GM12891 (cell line): Measurements from ENCODE around the gene CLK4.
"Not testable (repeated sequence)": the region's sequence is repeated elsewhere in the genome, so short reads cannot be mapped to it uniquely, and the experiment has no call there.

Experiments used
- DNase-seq: peaks from one replicate; pipeline ENCODE4 v3.0.0; 2011; ENCODE audit warnings: low spot score; ENCODE audit not compliant: insufficient read length
- FAIRE-seq: peaks from 2 replicates; lab custom pipeline; 2011; peaks lifted over from hg19 to GRCh38; lab: Jason Lieb, UNC
- PAX5 ChIP-seq: IDR thresholded peaks from 2 replicates; pipeline ENCODE4 v1.6.1; 2011; ENCODE audit warnings: low read length, moderate library complexity, mild to moderate bottlenecking; ENCODE audit not compliant: insufficient read depth, severe bottlenecking
- POLR2A ChIP-seq: IDR thresholded peaks from 2 replicates; pipeline ENCODE4 v1.6.1; 2011; ENCODE audit warnings: low read depth, low read length, control low read depth
- POLR2AphosphoS5 ChIP-seq: IDR thresholded peaks from 2 replicates; pipeline ENCODE4 v1.6.1; 2011; ENCODE audit warnings: low read depth, low read length, control low read depth
- POU2F2 ChIP-seq: IDR thresholded peaks from 2 replicates; pipeline ENCODE4 v1.6.1; 2011; ENCODE audit warnings: low read depth, mild to moderate bottlenecking, control low read depth, low read length, moderate library complexity
- SPI1 ChIP-seq: IDR thresholded peaks from 2 replicates; pipeline ENCODE4 v1.6.1; 2011; ENCODE audit warnings: low read depth, low read length, control low read depth
- TAF1 ChIP-seq: IDR thresholded peaks from 2 replicates; pipeline ENCODE4 v1.6.1; 2011; ENCODE audit warnings: low read depth, low read length, control low read depth

The CLK4 gene

GRCh38 chr5:178589180-178590140 is 37.4 kb downstream of the CLK4 start:
- DNase-seq = peak; percentile 43
- FAIRE-seq = no peak
- TF ChIP-seq SPI1 (no peak), POLR2AphosphoS5 (no peak), POU2F2 (no peak), POLR2A (no peak), TAF1 (no peak), PAX5 (no peak)

GRCh38 chr5:178588769-178589168 is 38.1 kb downstream of the CLK4 start:
- no peak for DNase-seq
- no peak for FAIRE-seq
- TF ChIP-seq POLR2A (no peak), SPI1 (no peak), TAF1 (no peak), PAX5 (no peak), POLR2AphosphoS5 (no peak), POU2F2 (no peak)

DNA sequence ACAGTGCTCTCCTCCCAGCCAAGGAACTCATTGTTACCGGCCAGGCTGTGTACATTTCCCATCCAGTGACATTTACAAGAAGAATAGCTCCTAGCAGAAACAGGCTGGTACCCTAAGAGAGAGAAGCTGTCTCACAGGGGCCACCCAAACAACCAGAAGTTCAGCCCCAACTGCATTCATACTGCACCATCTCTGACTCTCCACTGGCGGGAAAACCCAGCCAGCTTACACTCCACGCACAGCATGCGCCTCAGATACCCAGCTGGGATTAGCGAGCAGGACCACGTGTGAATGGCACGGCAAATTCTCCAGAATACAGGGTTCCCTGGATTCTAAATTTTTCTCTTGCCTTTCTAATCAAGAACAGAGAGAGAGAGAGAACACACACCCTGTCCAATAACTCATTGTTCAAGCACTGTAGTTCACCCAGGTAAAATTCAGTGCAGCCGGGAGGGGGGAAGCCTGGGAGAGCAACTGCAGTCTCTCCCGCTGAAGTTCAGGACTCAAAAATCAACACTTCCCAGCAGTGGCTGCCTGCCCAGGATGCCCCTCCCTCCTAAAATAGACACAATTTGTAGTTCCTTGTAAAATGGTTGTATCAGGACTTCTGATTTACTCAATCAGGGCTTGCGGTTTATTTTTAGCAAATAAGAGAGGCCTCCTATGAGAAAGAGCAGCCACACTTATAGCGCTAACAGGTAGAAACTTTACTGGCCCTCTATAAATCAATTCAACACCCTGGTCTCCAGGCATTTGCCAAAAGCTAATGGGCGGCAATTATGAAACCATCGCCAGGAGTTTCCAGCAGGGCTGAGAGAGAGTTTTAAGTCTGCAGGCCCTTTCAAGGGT is 38.9 kb downstream of the CLK4 start:
- no peak for DNase-seq
- FAIRE-seq = no peak
- TF ChIP-seq TAF1 (no peak), PAX5 (no peak), POLR2AphosphoS5 (no peak), POU2F2 (no peak), SPI1 (no peak), POLR2A (no peak)

DNA sequence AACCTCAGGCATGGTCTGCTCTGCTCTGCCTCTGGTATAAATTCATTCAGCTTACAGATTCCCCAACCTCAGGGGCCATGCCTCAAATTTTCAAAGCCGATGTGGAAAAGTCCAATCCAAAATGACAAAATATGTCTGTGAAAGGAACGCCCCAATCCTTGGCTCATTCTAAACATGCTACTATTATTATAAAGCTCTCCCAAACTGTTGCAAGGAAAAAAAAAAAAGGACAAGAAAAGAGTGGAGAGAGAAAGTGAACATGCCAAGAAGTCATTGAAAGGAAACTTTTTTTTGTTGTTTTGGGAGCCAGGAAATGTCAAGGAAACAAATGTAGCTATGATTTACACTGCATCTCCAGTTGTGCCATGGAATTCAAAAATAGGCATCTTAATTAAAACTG is 40.5 kb downstream of the CLK4 start:
- FAIRE-seq = no peak
- TF ChIP-seq PAX5 = no peak
- no peak for TF ChIP-seq TAF1
- TF ChIP-seq POLR2A = no peak
- no peak for TF ChIP-seq POU2F2
- no peak for TF ChIP-seq POLR2AphosphoS5
- DNase-seq = no peak

DNA sequence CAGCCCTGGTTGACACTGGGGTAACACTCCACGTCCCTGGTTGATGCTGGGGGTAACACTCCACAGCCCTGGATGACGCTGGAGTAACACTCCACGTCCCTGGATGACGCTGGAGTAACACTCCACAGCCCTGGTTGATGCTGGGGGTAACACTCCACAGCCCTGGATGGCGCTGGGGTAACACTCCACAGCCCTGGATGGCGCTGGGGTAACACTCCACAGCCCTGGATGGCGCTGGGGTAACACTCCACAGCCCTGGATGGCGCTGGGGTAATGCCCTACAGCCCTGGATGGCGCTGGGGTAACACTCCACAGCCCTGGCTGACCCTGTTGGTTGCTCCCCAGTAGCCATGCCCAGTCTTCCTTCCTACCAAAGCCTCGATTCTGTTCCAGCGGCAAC is 41.4 kb downstream of the CLK4 start:
- peak; percentile 90 for FAIRE-seq

GRCh38 chr5:178583279-178583678 is 43.6 kb downstream of the CLK4 start:
- FAIRE-seq = no peak
- DNase-seq = no peak
- no peak for TF ChIP-seq TAF1
- TF ChIP-seq POLR2AphosphoS5 = no peak

More for the DNA sequence above, 41.4 kb downstream of the CLK4 start:
- not testable (repeated sequence) for DNase-seq

DNA sequence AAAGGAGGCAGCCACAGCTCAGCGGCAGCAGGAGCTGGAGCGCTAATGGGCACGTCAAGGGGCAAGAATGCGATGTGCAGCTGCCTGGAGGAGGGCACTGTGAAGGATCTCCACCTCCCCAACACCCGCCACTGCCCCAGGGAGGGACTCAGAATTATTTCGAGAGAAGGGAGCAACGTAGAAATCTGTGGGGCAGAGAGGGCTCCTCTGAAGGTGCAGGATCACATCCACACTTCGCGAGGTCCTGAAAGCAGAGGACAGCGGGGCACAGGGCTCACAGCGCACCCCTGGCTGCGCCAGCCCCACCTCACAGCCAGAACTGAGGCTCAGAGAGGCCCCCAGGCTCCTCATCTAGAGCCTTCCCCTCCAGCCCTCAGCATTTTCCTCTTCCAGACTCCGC is 44.6 kb downstream of the CLK4 start:
- FAIRE-seq (no peak), DNase-seq (no peak)
- TF ChIP-seq TAF1 (no peak), POU2F2 (no peak), PAX5 (no peak), SPI1 (no peak), POLR2AphosphoS5 (no peak), POLR2A (no peak)

GRCh38 chr5:178581621-178582020 is 45.2 kb downstream of the CLK4 start:
- TF ChIP-seq SPI1 (no peak), POLR2AphosphoS5 (no peak), PAX5 (no peak), POU2F2 (no peak), POLR2A (no peak), TAF1 (no peak)
- no peak for FAIRE-seq
- DNase-seq = no peak

- DNase-seq = no peak
- no peak for FAIRE-seq
- TF ChIP-seq TAF1 (no peak), POLR2A (no peak), POLR2AphosphoS5 (no peak), POU2F2 (no peak), PAX5 (no peak), SPI1 (no peak)
These were observed 46.4 kb downstream of the CLK4 start for GRCh38 chr5:178580271-178580955.

GRCh38 chr5:178577944-178578343 is 48.9 kb downstream of the CLK4 start:
- DNase-seq = no peak
- no peak for FAIRE-seq
- TF ChIP-seq PAX5 (no peak), TAF1 (no peak), SPI1 (no peak), POLR2A (no peak), POLR2AphosphoS5 (no peak), POU2F2 (no peak)
